Tibial nerve (tissue), 4 donors: ENCODE results near the gene CYP1A2. TPM values are rescaled to one million over a fixed set of nuclear protein-coding genes. Genes with fewer than 3 reads are reported as not detected.

Source experiments
- DNase-seq, 2 donors: peaks; one replicate each; pipeline ENCODE4 v3.0.0-alpha.2; 2019; ENCODE audit warnings: low spot score in 2 of 2
- H3K27ac ChIP-seq, 4 donors: fragments of 200-600 bp; sonication (generic) in 3 of 4; one replicate each; pipeline ENCODE4 v1.5.1; 2017 to 2019; ENCODE audit warnings: mild to moderate bottlenecking in 1 of 4
- H3K27me3 ChIP-seq, 2 donors: fragments of 200-600 bp; sonication (generic) in 1 of 2; one replicate each; pipeline versions ENCODE4 v1.5.1 to v1.6.0; 2017 to 2019
- H3K36me3 ChIP-seq, 3 donors: fragments of 200-600 bp; sonication (generic); one replicate each; pipeline ENCODE4 v1.5.1; 2018 to 2019
- H3K4me1 ChIP-seq, 4 donors: fragments of 200-600 bp; sonication (generic) in 3 of 4; one replicate each; pipeline ENCODE4 v1.5.1; 2017 to 2019
- H3K4me3 ChIP-seq, 4 donors: fragments of 200-600 bp; sonication (generic) in 3 of 4; one replicate each; pipeline ENCODE4 v1.5.1; 2017 to 2019; ENCODE audit warnings: mild to moderate bottlenecking in 1 of 4, moderate library complexity in 1 of 4
- H3K9me3 ChIP-seq, 4 donors: fragments of 200-600 bp; sonication (generic) in 3 of 4; one replicate each; pipeline ENCODE4 v1.5.1; 2017 to 2019
- CTCF ChIP-seq, 5 experiments: fragments of 200-600 bp in 3 of 5; fragments of 450-650 bp in 2 of 5; sonication (generic) in 3 of 5; IDR thresholded peaks; one replicate each; pipeline ENCODE4 v1.5.1; 2016 to 2019; ENCODE audit warnings: antibody characterized with exemption in 5 of 5, mild to moderate bottlenecking in 3 of 5, moderate library complexity in 2 of 5
- EP300 ChIP-seq, 2 donors: sonication (generic); formaldehyde crosslinking; IDR thresholded peaks; one replicate each; pipeline ENCODE4 v1.6.1; 2017; ENCODE audit warnings: antibody characterized with exemption in 2 of 2, mild to moderate bottlenecking in 1 of 2
- POLR2A ChIP-seq, 2 donors: fragments of 450-650 bp; IDR thresholded peaks; one replicate each; pipeline ENCODE4 v1.6.1; 2017; ENCODE audit warnings: antibody characterized with exemption in 2 of 2, mild to moderate bottlenecking in 2 of 2, moderate library complexity in 2 of 2
- WGBS, 2 donors: methylation state at CpG; one replicate each; pipeline ENCODE4 v1.1.5; 2018; 5-methylcytosine and 5-hydroxymethylcytosine counted together
- total RNA-seq, 4 donors: library from RNA; depleted of rRNA; stranded (reverse); fragments of >200 nt; gene quantifications; one replicate each; pipeline ENCODE4 v1.1.0, GENCODE V29; 2016

Gene CYP1A2
- total RNA-seq, 4 donors from 2014 or later: not detected

- 0 to 1% methylated on average over 42 to 45 of the region's 72 CpGs for WGBS, 2 donors
- H3K4me3 ChIP-seq: peak overlapping the region; percentile 76 to 93 (median 86)
- no peaks in the 10 kb centered on the region for H3K27me3 ChIP-seq
- no peaks in the 10 kb centered on the region for H3K36me3 ChIP-seq
- H3K9me3 ChIP-seq: no peaks in the 10 kb centered on the region
- DNase-seq: no peak
- TF ChIP-seq CTCF (IDR thresholded peaks at IDR 0.05): no peak
- no peak for TF ChIP-seq EP300 (IDR thresholded peaks at IDR 0.05)
- no peak for TF ChIP-seq POLR2A (IDR thresholded peaks at IDR 0.05)
- peak overlapping the region; percentile 60 to 91 (median 88) for H3K27ac ChIP-seq
- peaks cover 0 to 83% (median 71%) of the 10 kb centered on the region in 4 donors for H3K4me1 ChIP-seq
Observed at GRCh38 chr15:74782259-74783071, 33.8 kb downstream of the CYP1A2 start.

- TF ChIP-seq EP300 (IDR thresholded peaks at IDR 0.05) (no peak), POLR2A (IDR thresholded peaks at IDR 0.05) (no peak), CTCF (IDR thresholded peaks at IDR 0.05) (peak in 1 of 5 experiments; percentile 9)
- Histone ChIP-seq H3K27ac (peak overlapping the region; percentile 60 to 91 (median 88)), H3K27me3 (no peaks in the 10 kb centered on the region), H3K36me3 (no peaks in the 10 kb centered on the region), H3K9me3 (no peaks in the 10 kb centered on the region), H3K4me3 (peak overlapping the region; percentile 76 to 93 (median 86)), H3K4me1 (peaks cover 0 to 81% (median 72%) of the 10 kb centered on the region in 4 donors)
- 5% methylated on average over 12 to 13 of the region's 13 CpGs for WGBS, 2 donors
- no peak for DNase-seq
Observed at GRCh38 chr15:74783072-74783807, 34.6 kb downstream of the CYP1A2 start.

- Histone ChIP-seq H3K27me3 (no peaks in the 10 kb centered on the region), H3K4me3 (peak overlapping the region; percentile 76 to 93 (median 86)), H3K27ac (peak overlapping the region in 3 of 4 donors; percentile 88 to 91 (median 88)), H3K9me3 (no peaks in the 10 kb centered on the region), H3K36me3 (no peaks in the 10 kb centered on the region), H3K4me1 (peaks cover 0 to 83% (median 77%) of the 10 kb centered on the region in 4 donors)
- no peak for DNase-seq
- WGBS, 2 donors: 27 to 54% methylated on average over 2 of the region's 3 CpGs
- TF ChIP-seq CTCF (IDR thresholded peaks at IDR 0.05) (no peak), EP300 (IDR thresholded peaks at IDR 0.05) (no peak), POLR2A (IDR thresholded peaks at IDR 0.05) (no peak)
Observed at GRCh38 chr15:74783808-74784175, 35.1 kb downstream of the CYP1A2 start.

GRCh38 chr15:74784426-74785193, 36.0 kb downstream of the CYP1A2 start:
- WGBS, 2 donors: 57 to 73% methylated on average over 7 to 8 of the region's 8 CpGs

More at GRCh38 chr15:74784426-74785193, 36.0 kb downstream of the CYP1A2 start:
- Histone ChIP-seq H3K9me3 (no peaks in the 10 kb centered on the region), H3K4me3 (peak overlapping the region in 1 of 4 donors; percentile 93), H3K27me3 (no peaks in the 10 kb centered on the region), H3K4me1 (peaks cover 0 to 91% (median 80%) of the 10 kb centered on the region in 4 donors), H3K36me3 (no peaks in the 10 kb centered on the region), H3K27ac (peak overlapping the region in 3 of 4 donors; percentile 88 to 91 (median 88))
- TF ChIP-seq POLR2A (IDR thresholded peaks at IDR 0.05) (no peak), EP300 (IDR thresholded peaks at IDR 0.05) (no peak), CTCF (IDR thresholded peaks at IDR 0.05) (no peak)
- no peak for DNase-seq
